ENCODE measurements around the gene SEC23IP. TPM values are rescaled to one million over a fixed set of nuclear protein-coding genes. Genes with fewer than 3 reads are reported as not detected.

The SEC23IP gene
- total RNA-seq, 1 experiment from 2014 or later, result 60.5 TPM

GRCh38 chr10:119957451-119957850 lies 64.9 kb downstream of the SEC23IP start:
- peaks cover 12% of the 10 kb centered on the region for H3K36me3 Mint-ChIP-seq (ENCODE audit: insufficient read depth, unreplicated experiment)
- H3K27ac Mint-ChIP-seq (ENCODE audit: low read depth, unreplicated experiment), result no peak overlapping the region
- no TSS peak for BruUV-seq (replicated peaks)
- no peaks in the 10 kb centered on the region for H3K9me3 Mint-ChIP-seq (ENCODE audit: unreplicated experiment)
- TF ChIP-seq CTCF (IDR thresholded peaks at IDR 0.05; ENCODE audit: unreplicated experiment), result no peak
- no peaks in the 10 kb centered on the region for H3K4me1 Mint-ChIP-seq (ENCODE audit: insufficient read depth, unreplicated experiment)
- DNase-seq (ENCODE audit: unreplicated experiment), result no peak
- ChIA-PET POLR2A (interaction anchor here (0.8 kb wide), 1 partner anchor 11 kb away, joined by 4 read pairs; no protein-coding TSS in a partner anchor), CTCF (no interaction called here)
- no peak overlapping the region for H3K4me3 Mint-ChIP-seq (ENCODE audit: unreplicated experiment)
- H3K27me3 Mint-ChIP-seq (ENCODE audit: insufficient read depth, unreplicated experiment), result no peaks in the 10 kb centered on the region
- intact Hi-C loops (cut with micrococcal nuclease), result no loop called here

- DNase-seq (ENCODE audit: unreplicated experiment), result no peak
- intact Hi-C loops (cut with micrococcal nuclease), result no loop called here
- ChIA-PET CTCF (no interaction called here), POLR2A (interaction anchor here (0.6 to 1.3 kb wide), 3 partner anchors 14 to 787 kb away, joined by 3 to 4 read pairs (median 3); no protein-coding TSS in a partner anchor)
- Mint-ChIP-seq H3K4me3 (ENCODE audit: unreplicated experiment) (no peak overlapping the region), H3K27ac (ENCODE audit: low read depth, unreplicated experiment) (no peak overlapping the region), H3K4me1 (ENCODE audit: insufficient read depth, unreplicated experiment) (no peaks in the 10 kb centered on the region), H3K9me3 (ENCODE audit: unreplicated experiment) (peaks cover 11% of the 10 kb centered on the region), H3K36me3 (ENCODE audit: insufficient read depth, unreplicated experiment) (no peaks in the 10 kb centered on the region), H3K27me3 (ENCODE audit: insufficient read depth, unreplicated experiment) (no peaks in the 10 kb centered on the region)
- BruUV-seq (replicated peaks), result no TSS peak
- TF ChIP-seq CTCF (IDR thresholded peaks at IDR 0.05; ENCODE audit: unreplicated experiment), result no peak
Measured at GRCh38 chr10:119962837-119963236, 70.3 kb downstream of the SEC23IP start.

GRCh38 chr10:119967066-119967465 lies 74.5 kb downstream of the SEC23IP start:
- intact Hi-C loops (cut with micrococcal nuclease), result no loop called here
- H3K36me3 Mint-ChIP-seq (ENCODE audit: insufficient read depth, unreplicated experiment), result no peaks in the 10 kb centered on the region
- no TSS peak for BruUV-seq (replicated peaks)
- H3K4me3 Mint-ChIP-seq (ENCODE audit: unreplicated experiment), result no peak overlapping the region
- ChIA-PET CTCF (interaction anchor here (0.7 kb wide), 1 partner anchor 357 kb away, joined by 4 read pairs; no protein-coding TSS in a partner anchor), POLR2A (no interaction called here)
- peaks cover 11% of the 10 kb centered on the region for H3K9me3 Mint-ChIP-seq (ENCODE audit: unreplicated experiment)
- no peaks in the 10 kb centered on the region for H3K27me3 Mint-ChIP-seq (ENCODE audit: insufficient read depth, unreplicated experiment)
- H3K27ac Mint-ChIP-seq (ENCODE audit: low read depth, unreplicated experiment), result no peak overlapping the region
- DNase-seq (ENCODE audit: unreplicated experiment), result no peak
- TF ChIP-seq CTCF (IDR thresholded peaks at IDR 0.05; ENCODE audit: unreplicated experiment), result no peak
- H3K4me1 Mint-ChIP-seq (ENCODE audit: insufficient read depth, unreplicated experiment), result no peaks in the 10 kb centered on the region

GRCh38 chr10:119969609-119970008 lies 77.1 kb downstream of the SEC23IP start:
- Mint-ChIP-seq H3K9me3 (ENCODE audit: unreplicated experiment) (peaks cover 11% of the 10 kb centered on the region), H3K4me1 (ENCODE audit: insufficient read depth, unreplicated experiment) (no peaks in the 10 kb centered on the region), H3K36me3 (ENCODE audit: insufficient read depth, unreplicated experiment) (no peaks in the 10 kb centered on the region), H3K27me3 (ENCODE audit: insufficient read depth, unreplicated experiment) (no peaks in the 10 kb centered on the region), H3K27ac (ENCODE audit: low read depth, unreplicated experiment) (no peak overlapping the region), H3K4me3 (ENCODE audit: unreplicated experiment) (no peak overlapping the region)
- ChIA-PET CTCF (no interaction called here), POLR2A (no interaction called here)
- TF ChIP-seq CTCF (IDR thresholded peaks at IDR 0.05; ENCODE audit: unreplicated experiment), result no peak
- intact Hi-C loops (cut with micrococcal nuclease), result no loop called here
- no peak for DNase-seq (ENCODE audit: unreplicated experiment)
- BruUV-seq (replicated peaks), result no TSS peak
